ENCODE data around the gene RGMB.

Gene RGMB

GRCh38 chr5:98827588-98828284 lies 54.3 kb downstream of the RGMB start:
- DNase-seq (ENCODE audit: low spot score): no peak

- DNase-seq (ENCODE audit: low spot score): no peak
Observed at GRCh38 chr5:98836175-98836574, 62.7 kb downstream of the RGMB start.

- DNase-seq (ENCODE audit: low spot score): no peak
Observed at GRCh38 chr5:98839469-98840383, 66.3 kb downstream of the RGMB start.

GRCh38 chr5:98840946-98841345 lies 67.5 kb downstream of the RGMB start:
- no peak for DNase-seq (ENCODE audit: low spot score)

- no peak for DNase-seq (ENCODE audit: low spot score)
Observed at GRCh38 chr5:98843481-98843880, 70.0 kb downstream of the RGMB start.

- DNase-seq (ENCODE audit: low spot score): no peak
Observed at GRCh38 chr5:98844865-98845264, 71.4 kb downstream of the RGMB start.

GRCh38 chr5:98845878-98846277 lies 72.4 kb downstream of the RGMB start:
- DNase-seq (ENCODE audit: low spot score): no peak
